Nephron progenitor cell (in vitro differentiated cells): ENCODE results near the gene TIMP1.

ENCODE experiments used
- DNase-seq: peaks from one replicate; pipeline ENCODE4 v3.0.0; 2021
- H3K27ac Mint-ChIP-seq: 2 replicates; pipeline ENCODE4 v1.8.0; 2021; ENCODE audit warnings: mild to moderate bottlenecking, moderate library complexity, mixed read lengths
- H3K27me3 Mint-ChIP-seq: 2 replicates; pipeline ENCODE4 v1.8.0; 2021; ENCODE audit warnings: mild to moderate bottlenecking, low read depth, mixed read lengths; ENCODE audit not compliant: poor library complexity
- H3K36me3 Mint-ChIP-seq: 2 replicates; pipeline ENCODE4 v1.8.0; 2021; ENCODE audit warnings: low read depth, mixed read lengths
- H3K4me1 Mint-ChIP-seq: 2 replicates; pipeline ENCODE4 v1.8.0; 2021; ENCODE audit warnings: mixed read lengths
- H3K4me3 Mint-ChIP-seq: 2 replicates; pipeline ENCODE4 v1.8.0; 2021; ENCODE audit warnings: mild to moderate bottlenecking, moderate library complexity, mixed read lengths
- H3K9me3 Mint-ChIP-seq: 2 replicates; pipeline ENCODE4 v1.8.0; 2021; ENCODE audit warnings: mild to moderate bottlenecking, moderate library complexity, mixed read lengths
- CTCF ChIP-seq: fragments of 200-600 bp; sonication (generic); IDR thresholded peaks from 2 replicates; pipeline ENCODE4 v1.5.0; 2021; ENCODE audit warnings: antibody characterized with exemption

Gene TIMP1

GRCh38 chrX:47579537-47579936 is 2.7 kb upstream of the TIMP1 start:
- Mint-ChIP-seq H3K4me3 (no peak overlapping the region), H3K27me3 (peaks cover 2% of the 10 kb centered on the region), H3K27ac (no peak overlapping the region), H3K36me3 (peaks cover 9% of the 10 kb centered on the region), H3K4me1 (peaks cover 47% of the 10 kb centered on the region), H3K9me3 (peaks cover 64% of the 10 kb centered on the region)
- TF ChIP-seq CTCF: no peak
- no peak for DNase-seq

- Mint-ChIP-seq H3K36me3 (peaks cover 10% of the 10 kb centered on the region), H3K4me3 (peak overlapping the region; percentile 70), H3K27me3 (peaks cover 9% of the 10 kb centered on the region), H3K4me1 (peaks cover 32% of the 10 kb centered on the region), H3K27ac (no peak overlapping the region), H3K9me3 (peaks cover 65% of the 10 kb centered on the region)
- TF ChIP-seq CTCF: no peak
- no peak for DNase-seq
Measured at GRCh38 chrX:47583240-47583861, 1.1 kb downstream of the TIMP1 start.

- Mint-ChIP-seq H3K9me3 (peaks cover 63% of the 10 kb centered on the region), H3K27me3 (peaks cover 6% of the 10 kb centered on the region), H3K36me3 (peaks cover 10% of the 10 kb centered on the region), H3K4me3 (no peak overlapping the region), H3K27ac (no peak overlapping the region), H3K4me1 (peaks cover 20% of the 10 kb centered on the region)
- no peak for DNase-seq
- TF ChIP-seq CTCF: no peak
Measured at GRCh38 chrX:47584714-47585113, 2.5 kb downstream of the TIMP1 start.

GRCh38 chrX:47585273-47585672 is 3.0 kb downstream of the TIMP1 start:
- peaks cover 66% of the 10 kb centered on the region for H3K9me3 Mint-ChIP-seq
- DNase-seq: no peak
- H3K4me1 Mint-ChIP-seq: peaks cover 20% of the 10 kb centered on the region
- H3K27ac Mint-ChIP-seq: no peak overlapping the region
- peaks cover 10% of the 10 kb centered on the region for H3K36me3 Mint-ChIP-seq
- TF ChIP-seq CTCF: no peak
- peaks cover 9% of the 10 kb centered on the region for H3K27me3 Mint-ChIP-seq
- H3K4me3 Mint-ChIP-seq: no peak overlapping the region

- no peak for DNase-seq
- peaks cover 9% of the 10 kb centered on the region for H3K27me3 Mint-ChIP-seq
- H3K4me3 Mint-ChIP-seq: no peak overlapping the region
- H3K9me3 Mint-ChIP-seq: peaks cover 65% of the 10 kb centered on the region
- H3K4me1 Mint-ChIP-seq: peaks cover 20% of the 10 kb centered on the region
- no peak for TF ChIP-seq CTCF
- peaks cover 10% of the 10 kb centered on the region for H3K36me3 Mint-ChIP-seq
- H3K27ac Mint-ChIP-seq: no peak overlapping the region
Measured at GRCh38 chrX:47586043-47586787, 4.0 kb downstream of the TIMP1 start.
